Stimulated activated CD4-positive, alpha-beta T cell treated with anti-CD3 and anti-CD28 coated beads, TNF-alpha, amount 100 ng/mL, for 4 hours (primary cell): ENCODE results near the gene USP48.
"Not testable (repeated sequence)": the region's sequence is repeated elsewhere in the genome, so short reads cannot be mapped to it uniquely, and the experiment has no call there.

Experiments
- DNase-seq, 3 experiments: peaks; one replicate each; pipeline ENCODE4 v3.0.0-alpha.2; 2020; ENCODE audit warnings: low read depth in 3 of 3

USP48 gene

DNA sequence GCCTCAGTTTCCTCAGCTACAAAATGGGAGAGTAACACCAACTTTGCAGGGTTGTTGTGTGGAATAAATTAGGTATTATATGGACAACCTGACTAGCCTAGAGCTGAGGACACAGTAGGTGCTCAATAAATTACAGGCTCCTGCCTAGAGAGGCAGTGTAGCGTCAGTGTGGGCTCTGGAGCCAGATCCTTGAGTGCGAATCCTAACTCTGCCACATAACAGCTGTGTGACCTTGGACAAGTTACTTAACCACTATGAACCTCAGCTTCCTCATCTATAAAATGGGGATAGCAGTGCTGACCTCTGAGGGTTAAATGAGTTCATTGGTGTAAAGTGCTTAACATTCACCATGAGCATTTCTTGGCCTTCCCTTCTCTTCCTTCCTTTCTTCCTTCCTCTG, 146.9 kb downstream of the USP48 start:
- no peak for DNase-seq

DNA sequence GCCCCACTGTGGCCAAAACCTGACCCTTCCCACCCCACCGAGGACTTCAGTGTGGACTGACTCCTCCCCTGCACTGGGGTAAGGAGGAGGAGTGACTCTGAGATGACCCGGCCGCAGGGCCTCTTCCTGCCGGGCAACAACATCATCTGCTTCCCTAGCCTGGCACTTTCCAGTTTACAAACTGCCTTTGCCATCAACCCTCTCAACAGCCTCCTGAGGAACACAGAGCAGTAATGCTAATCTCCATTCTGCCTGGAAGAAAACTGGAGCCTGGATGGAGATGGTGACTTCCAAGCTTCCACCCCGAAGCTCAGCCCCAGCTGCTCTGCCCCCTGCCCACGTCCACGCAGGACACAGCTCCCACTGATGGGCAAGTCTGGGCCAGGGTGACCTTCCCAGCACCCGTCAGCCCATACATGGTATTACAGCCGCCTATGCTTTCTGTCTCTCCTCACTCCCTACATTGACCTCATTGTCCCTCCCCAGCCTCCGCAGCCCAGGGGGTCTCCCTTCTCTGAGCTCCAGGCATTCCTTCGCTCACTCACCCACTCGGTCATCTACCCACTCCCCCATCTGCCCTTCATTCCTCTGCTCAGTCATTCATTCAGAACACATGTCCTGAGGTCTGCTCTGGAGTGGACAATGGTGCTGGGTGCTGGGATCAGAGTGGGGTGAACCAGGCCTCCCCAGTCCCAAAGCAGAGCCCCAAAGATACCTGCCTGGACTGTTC, 148.0 kb downstream of the USP48 start:
- no peak for DNase-seq

DNA sequence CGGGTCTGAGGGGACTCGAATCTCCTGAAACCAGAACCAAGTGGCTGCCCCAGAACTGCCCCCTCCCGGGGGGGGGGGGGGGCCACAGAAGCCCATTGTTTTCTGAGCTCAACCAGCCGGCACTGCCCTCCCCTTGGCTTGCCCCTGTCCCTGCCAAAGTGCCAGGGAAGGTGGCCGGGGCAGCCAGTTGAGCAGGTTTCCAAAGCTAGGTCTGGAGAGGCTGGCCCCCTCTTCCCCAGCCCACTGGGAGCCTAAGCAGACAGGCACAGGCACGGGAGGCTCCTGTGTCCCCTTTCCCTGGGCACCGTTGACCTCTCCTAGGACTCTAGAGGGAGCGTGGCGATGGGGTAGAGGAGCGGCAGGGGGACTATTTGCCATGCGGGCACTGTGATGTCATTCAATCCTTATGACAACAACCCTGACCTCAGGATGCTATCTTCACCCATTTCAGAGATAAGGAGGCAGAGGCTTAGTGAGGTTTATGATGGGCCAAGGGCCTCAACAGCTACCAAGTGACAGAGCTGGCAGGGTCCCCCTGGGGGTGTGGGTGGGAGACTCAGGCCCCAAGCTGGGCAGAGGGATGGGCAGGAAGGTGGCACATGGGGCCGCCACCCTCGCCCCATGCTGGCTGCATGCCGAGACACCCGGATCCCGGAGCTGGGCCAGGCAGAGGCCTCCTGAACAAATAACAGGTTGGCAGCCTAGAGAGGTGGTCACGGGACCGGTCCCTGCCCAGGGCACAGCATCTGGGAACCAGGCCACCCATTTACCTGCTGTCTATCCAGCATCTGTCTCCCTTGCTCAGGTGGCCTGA, 148.8 kb downstream of the USP48 start:
- no peak for DNase-seq

DNA sequence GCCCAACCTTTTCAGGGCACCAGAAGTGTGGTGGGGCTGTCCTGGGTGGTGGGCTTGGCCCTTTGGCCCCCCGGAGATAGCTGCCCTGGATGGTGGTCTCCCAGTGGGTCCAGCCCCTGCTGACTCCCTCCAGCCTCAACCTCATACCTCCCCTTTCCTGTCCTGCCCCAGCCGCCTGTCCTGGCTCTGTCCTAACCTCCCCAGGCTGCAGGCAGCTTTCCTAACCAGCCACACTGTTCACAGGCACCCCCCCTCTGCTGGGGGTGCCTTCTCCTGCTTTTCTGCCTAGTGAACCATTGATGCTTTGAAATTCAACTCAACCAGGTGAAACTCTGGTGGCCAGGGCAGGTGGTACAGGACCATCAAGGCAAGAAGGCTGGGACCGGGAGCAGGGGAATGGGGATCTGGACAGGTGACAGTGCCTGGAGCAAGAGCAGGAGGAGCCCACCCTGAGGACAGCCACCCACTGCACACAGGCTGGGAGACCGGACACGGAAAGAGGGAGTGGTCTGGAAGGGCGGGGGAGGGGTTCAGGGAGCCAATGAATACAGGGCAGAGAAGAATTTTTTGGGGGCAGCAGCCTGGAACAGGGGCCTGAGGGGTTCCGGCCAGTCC, 149.7 kb downstream of the USP48 start:
- no peak for DNase-seq

DNA sequence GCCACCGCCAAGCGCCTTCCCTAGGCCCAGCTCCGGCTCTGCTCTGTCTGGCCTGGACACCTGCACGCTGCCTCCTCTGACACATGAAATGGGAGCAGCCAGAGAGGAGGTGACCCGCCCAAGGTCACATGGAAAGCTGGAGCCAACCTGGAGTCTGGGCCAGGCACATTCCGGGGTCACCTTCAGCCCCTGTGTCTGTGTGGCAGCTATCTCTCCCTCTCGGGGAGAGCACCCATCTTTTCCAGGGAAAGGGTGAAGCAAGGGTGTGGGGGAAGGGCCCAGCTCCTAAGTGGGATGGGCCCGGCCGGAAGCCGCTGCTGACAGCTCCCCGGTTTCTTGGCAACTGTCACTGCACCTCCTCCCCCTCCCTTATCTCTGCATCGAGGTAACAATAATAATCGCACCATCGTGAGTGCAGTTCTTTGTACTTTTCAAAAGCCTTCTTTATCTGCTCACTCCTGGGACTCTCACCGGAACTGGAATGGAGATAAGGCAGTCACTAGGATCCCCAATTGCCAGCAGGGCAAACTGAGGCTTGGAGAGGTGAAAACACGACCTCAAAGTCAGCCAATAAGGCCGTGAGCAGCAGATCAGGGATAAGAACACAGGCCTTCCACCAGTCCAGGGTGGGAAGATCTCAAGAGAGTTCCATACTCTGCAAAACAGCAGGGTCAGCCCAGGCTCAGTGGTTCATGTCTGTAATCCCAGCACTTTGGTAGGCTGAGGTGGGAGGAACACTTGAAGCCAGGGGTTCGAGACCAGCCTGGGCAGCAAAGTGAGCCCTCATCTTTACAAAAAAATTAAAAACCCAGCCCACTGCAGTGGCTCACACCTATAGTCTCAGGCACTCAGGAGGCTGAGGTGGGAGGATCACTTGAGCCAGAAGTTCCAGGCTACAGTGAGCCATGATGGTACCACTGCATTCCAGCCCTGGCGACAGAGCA, 150.7 kb downstream of the USP48 start:
- DNase-seq, result no peak

DNA sequence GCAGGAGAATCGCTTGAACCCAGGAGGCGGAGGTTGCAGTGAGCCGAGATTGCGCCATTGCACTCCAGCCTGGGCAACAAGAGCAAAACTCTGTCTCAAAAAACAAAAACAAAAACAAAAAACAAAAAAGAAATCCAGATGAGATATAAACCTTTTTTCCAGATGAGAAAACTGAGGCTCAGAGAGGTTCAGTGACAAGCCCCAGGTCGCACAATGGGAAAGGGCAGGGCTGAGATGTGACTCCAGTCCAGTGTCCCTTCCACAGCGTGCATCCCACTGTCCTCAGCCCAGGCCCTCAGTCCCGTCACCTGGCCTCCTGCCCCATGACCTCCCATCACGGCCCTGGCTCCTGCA, 151.4 kb downstream of the USP48 start:
- DNase-seq, result not testable (repeated sequence)

DNA sequence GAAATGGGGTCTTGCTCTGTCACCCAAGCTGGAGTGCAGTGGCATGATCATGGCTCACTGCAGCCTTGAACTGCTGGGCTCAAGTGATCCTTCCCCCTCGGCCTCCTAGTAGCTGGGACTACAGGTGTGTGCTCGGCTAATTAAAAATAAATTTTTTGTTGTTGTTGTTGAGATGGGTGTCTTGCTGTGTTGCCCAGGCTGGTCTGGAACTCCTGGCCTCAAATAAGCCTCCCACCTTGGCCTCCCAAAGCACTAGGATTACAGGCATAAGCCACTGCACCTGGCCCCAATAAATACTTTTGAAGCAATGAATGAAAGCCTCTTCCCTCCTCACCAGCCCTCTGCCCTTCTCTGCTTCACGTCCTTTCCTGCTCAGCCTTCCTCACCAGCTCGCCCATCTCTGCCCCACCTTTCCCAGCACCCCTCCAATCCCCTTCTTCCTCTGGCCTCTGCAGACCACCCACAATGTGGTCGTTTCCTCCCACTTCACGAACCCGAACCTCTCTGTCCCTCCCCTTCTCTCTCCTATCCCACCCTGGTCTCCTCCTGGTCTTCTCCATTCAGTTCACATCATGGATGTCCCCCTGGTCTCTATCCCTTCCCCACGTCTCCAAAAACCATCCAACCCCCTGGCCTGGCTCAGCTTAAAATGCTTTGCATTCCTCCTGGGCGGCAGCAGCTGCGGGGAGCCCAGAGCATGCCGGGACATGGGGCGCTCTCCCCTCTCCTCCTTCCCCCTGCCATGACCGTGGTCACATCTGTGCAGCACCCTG, 152.2 kb downstream of the USP48 start:
- DNase-seq, result no peak

DNA sequence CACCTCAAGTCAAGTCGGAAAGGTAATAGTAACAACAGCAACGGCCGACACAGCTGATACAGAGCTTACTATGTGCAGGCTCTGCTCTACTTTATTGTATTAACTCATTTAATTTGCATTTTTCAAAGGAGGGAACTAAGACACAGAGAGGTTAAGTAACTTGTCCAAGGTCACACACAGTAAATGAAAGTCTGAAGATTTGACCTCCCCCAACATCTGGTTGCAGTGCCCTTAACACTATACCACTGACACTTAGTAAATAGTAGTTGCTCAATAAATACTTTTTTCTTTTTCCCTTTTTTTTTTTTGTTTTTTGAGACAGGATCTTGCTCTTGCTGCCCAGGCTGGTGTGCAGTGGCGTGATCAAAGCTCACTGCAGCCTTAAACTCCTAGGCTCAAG, 153.0 kb downstream of the USP48 start:
- no peak for DNase-seq

DNA sequence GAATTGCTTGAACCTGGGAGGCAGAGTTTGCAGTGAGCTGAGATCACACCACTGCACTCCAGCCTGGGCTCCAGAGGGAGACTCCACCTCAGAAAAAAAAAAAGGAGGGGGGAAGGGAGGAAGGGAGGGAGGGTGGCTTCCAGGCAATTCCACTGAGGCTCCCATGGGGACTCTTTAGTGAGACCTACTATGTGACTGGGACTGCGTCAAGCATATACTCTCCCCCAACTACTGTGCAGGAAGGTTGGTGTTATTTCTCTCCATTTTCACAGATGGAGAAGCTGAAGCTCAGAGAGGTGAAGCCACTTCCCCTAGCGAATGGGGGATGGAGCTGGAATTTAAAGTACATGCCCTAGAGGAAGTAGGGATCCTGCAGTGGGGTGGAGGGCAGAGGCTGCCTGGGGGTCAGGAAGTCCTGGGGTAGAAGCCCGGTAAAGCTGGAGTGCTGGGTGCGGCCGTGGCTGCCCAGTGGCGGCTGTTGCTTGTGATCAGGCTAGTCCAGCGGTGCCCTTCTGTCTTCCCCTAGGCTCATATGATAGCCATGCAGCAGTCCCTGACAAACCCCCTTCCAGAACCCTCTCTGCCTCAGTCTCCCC, 154.1 kb downstream of the USP48 start:
- no peak for DNase-seq
